ENCODE results near the gene PATZ1. TPM values are rescaled to one million over a fixed set of nuclear protein-coding genes. Genes with fewer than 3 reads are reported as not detected.

Gene PATZ1
- total RNA-seq, 1 donor from 2014 or later = 28.9 TPM

DNA sequence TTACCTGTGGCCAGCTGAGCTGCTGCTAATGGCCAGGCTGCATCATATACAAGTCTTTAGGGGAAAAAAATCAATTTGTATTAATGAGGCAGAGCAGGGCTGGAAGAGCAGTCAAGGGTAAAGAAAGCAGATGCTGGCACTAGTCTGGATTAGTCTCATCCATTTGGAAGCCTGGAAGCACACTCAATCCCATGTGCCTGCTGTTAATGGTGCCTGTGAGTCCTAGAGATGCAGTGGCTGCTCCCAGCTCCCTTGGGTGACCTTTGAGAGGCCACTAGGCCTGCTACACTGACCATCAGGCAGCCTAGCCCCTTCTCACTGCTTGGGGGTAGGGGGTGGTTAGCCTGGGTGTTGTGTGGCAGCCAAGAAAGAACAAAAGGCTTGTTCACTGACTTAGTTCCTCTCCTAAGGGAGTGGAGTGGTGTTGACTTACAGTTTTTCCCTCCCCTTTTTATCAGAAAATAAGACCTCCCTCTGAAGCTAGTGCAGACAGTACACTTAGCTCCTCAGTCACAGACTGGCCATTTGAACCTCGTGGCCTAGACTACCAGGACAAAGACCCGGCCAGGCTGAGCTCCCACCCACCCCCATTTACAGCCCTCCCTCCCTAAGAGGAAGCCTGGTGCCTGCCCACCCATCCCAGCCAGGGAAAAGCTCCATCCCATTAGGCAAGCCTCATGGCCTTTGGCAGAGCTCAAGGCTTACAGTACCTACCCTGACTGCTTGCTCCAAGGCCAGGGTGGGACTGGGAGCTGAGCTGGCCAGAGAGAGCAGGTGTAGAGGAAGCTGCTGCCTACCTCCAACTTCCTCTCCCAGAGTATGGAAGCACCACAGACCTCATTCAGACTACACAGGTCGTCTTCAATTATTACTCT is 61.6 kb downstream of the PATZ1 start:
- H3K27ac ChIP-seq = peak overlapping the region; percentile 46 to 55
- no peak for DNase-seq (ENCODE audit: low spot score in 2 of 2)
- H3K4me1 ChIP-seq = peaks cover 2 to 15% of the 10 kb centered on the region in 2 donors
- no peaks in the 10 kb centered on the region for H3K9me3 ChIP-seq
- peaks cover 78 to 93% of the 10 kb centered on the region in 2 donors for H3K36me3 ChIP-seq
- no peak overlapping the region for H3K4me3 ChIP-seq
- intact Hi-C loops (cut with DNase I) = loop anchor here (10.0 kb wide), 1 partner anchor 980 kb away; no protein-coding TSS in a partner anchor
- no peaks in the 10 kb centered on the region for H3K27me3 ChIP-seq
- TF ChIP-seq, protein P1, sequence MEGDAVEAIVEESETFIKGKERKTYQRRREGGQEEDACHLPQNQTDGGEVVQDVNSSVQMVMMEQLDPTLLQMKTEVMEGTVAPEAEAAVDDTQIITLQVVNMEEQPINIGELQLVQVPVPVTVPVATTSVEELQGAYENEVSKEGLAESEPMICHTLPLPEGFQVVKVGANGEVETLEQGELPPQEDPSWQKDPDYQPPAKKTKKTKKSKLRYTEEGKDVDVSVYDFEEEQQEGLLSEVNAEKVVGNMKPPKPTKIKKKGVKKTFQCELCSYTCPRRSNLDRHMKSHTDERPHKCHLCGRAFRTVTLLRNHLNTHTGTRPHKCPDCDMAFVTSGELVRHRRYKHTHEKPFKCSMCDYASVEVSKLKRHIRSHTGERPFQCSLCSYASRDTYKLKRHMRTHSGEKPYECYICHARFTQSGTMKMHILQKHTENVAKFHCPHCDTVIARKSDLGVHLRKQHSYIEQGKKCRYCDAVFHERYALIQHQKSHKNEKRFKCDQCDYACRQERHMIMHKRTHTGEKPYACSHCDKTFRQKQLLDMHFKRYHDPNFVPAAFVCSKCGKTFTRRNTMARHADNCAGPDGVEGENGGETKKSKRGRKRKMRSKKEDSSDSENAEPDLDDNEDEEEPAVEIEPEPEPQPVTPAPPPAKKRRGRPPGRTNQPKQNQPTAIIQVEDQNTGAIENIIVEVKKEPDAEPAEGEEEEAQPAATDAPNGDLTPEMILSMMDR (IDR thresholded peaks at IDR 0.05) = no peak

DNA sequence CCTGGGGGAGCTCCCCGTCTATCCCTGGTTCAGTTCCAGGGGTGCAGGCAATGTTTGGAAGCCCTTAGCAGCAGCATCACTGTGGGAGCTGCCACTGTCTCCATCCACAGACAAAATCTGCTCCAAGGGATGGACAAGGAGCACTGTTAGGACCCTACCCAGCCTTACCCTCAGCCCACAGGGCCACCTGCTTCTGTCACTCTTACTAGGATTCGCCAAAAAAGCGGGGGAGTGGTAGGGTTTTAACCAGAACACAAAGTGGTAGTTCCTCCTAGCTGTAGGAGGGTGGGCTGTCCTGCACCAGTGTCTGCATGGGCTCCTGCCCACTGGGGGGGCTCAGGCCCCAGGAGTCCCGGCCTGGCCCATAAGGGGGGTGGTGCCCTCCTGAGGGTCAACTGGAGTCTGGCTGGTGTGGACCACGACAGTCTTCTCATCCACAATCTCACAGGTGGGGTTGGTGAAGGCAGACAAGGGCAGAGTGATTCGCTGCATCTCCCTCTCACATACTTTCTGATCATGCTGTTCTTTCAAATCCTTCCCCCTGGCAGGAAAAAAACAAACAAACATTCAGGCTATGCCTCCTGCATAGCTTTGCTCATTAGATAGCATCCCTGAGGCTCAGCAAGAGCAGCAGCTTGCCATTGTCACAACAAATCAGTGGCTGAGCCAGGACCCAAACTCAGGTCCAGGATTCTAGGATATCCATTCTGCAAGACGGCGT is 63.2 kb downstream of the PATZ1 start:
- peak overlapping the region; percentile 6 to 24 for H3K27ac ChIP-seq

DNA sequence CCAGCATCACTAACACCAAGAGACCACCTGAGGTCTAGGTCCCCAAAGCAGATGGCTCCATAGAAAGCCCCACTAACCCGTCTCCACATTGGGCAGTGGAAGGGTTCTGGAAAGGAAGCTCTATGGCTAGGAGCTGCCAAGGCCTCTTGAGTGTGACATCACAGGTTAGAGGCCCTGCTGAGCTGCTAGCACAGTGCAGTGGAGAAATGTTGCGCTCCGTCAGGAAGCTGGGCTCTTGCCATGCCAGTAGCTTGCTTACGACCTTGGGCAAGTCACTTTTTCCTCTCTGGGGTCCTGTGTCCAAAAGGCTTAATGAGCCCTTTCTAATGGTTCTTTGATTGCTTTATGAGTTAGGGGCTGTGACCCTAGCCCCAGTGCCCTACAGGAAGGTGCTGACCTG is 64.4 kb downstream of the PATZ1 start:
- TF ChIP-seq, protein P1 (IDR thresholded peaks at IDR 0.05) = no peak
- peaks cover 72 to 96% of the 10 kb centered on the region in 2 donors for H3K36me3 ChIP-seq
- peak overlapping the region; percentile 6 to 15 for H3K27ac ChIP-seq
- H3K4me1 ChIP-seq = peaks cover 0 to 6% of the 10 kb centered on the region in 2 donors
- H3K9me3 ChIP-seq = no peaks in the 10 kb centered on the region
- H3K4me3 ChIP-seq = no peak overlapping the region
- H3K27me3 ChIP-seq = no peaks in the 10 kb centered on the region
- intact Hi-C loops (cut with DNase I) = loop anchor here (10.0 kb wide), 1 partner anchor 977 kb away; no protein-coding TSS in a partner anchor
- DNase-seq (ENCODE audit: low spot score in 2 of 2) = no peak

More for the DNA sequence above, 63.2 kb downstream of the PATZ1 start:
- DNase-seq (ENCODE audit: low spot score in 2 of 2) = no peak
- Histone ChIP-seq H3K36me3 (peaks cover 70 to 90% of the 10 kb centered on the region in 2 donors), H3K4me1 (peaks cover 2 to 6% of the 10 kb centered on the region in 2 donors), H3K4me3 (no peak overlapping the region), H3K9me3 (no peaks in the 10 kb centered on the region), H3K27me3 (no peaks in the 10 kb centered on the region)
- intact Hi-C loops (cut with DNase I) = loop anchor here (10.0 kb wide), 1 partner anchor 978 kb away; no protein-coding TSS in a partner anchor
- TF ChIP-seq, protein P1 (IDR thresholded peaks at IDR 0.05) = no peak

DNA sequence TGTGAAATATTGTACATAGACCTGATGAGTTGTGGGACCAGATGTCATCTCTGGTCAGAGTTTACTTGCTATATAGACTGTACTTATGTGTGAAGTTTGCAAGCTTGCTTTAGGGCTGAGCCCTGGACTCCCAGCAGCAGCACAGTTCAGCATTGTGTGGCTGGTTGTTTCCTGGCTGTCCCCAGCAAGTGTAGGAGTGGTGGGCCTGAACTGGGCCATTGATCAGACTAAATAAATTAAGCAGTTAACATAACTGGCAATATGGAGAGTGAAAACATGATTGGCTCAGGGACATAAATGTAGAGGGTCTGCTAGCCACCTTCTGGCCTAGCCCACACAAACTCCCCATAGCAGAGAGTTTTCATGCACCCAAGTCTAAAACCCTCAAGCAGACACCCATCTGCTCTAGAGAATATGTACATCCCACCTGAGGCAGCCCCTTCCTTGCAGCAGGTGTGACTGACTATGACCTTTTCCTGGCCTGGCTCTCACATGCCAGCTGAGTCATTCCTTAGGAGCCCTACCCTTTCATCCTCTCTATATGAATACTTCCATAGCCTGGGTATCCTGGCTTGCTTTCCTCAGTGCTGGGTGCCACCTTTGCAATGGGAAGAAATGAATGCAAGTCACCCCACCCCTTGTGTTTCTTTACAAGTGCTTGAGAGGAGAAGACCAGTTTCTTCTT is 66.2 kb downstream of the PATZ1 start:
- TF ChIP-seq, protein P1 (IDR thresholded peaks at IDR 0.05) = no peak
- no peaks in the 10 kb centered on the region for H3K27me3 ChIP-seq
- peak overlapping the region in 1 of 2 donors; percentile 25 for H3K27ac ChIP-seq
- H3K4me1 ChIP-seq = peaks cover 0 to 6% of the 10 kb centered on the region in 2 donors
- no peaks in the 10 kb centered on the region for H3K9me3 ChIP-seq
- H3K36me3 ChIP-seq = peaks cover 66 to 90% of the 10 kb centered on the region in 2 donors
- no peak for DNase-seq (ENCODE audit: low spot score in 2 of 2)
- intact Hi-C loops (cut with DNase I) = loop anchor here (10.0 kb wide), 1 partner anchor 975 kb away; no protein-coding TSS in a partner anchor
- H3K4me3 ChIP-seq = no peak overlapping the region

DNA sequence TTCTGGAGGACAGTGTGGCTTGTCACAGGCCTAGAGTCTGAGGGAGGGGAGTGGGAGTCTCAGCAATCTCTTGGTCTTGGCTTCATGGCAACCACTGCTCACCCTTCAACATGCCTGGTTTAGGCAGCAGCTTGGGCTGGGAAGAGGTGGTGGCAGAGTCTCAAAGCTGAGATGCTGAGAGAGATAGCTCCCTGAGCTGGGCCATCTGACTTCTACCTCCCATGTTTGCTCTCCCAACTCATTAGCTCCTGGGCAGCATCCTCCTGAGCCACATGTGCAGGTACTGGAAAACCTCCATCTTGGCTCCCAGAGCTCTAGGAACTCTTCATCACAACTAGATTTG is 66.8 kb downstream of the PATZ1 start:
- Histone ChIP-seq H3K27ac (peak overlapping the region; percentile 2 to 32), H3K9me3 (no peaks in the 10 kb centered on the region), H3K4me1 (no peaks in the 10 kb centered on the region), H3K4me3 (no peak overlapping the region), H3K36me3 (peaks cover 63 to 90% of the 10 kb centered on the region in 2 donors), H3K27me3 (no peaks in the 10 kb centered on the region)
- TF ChIP-seq, protein P1 (IDR thresholded peaks at IDR 0.05) = no peak
- intact Hi-C loops (cut with DNase I) = no loop called here
- DNase-seq (ENCODE audit: low spot score in 2 of 2) = no peak

All from ascending aorta (tissue), 2 donors.